Measurements from ENCODE around the gene ID1.

DNA sequence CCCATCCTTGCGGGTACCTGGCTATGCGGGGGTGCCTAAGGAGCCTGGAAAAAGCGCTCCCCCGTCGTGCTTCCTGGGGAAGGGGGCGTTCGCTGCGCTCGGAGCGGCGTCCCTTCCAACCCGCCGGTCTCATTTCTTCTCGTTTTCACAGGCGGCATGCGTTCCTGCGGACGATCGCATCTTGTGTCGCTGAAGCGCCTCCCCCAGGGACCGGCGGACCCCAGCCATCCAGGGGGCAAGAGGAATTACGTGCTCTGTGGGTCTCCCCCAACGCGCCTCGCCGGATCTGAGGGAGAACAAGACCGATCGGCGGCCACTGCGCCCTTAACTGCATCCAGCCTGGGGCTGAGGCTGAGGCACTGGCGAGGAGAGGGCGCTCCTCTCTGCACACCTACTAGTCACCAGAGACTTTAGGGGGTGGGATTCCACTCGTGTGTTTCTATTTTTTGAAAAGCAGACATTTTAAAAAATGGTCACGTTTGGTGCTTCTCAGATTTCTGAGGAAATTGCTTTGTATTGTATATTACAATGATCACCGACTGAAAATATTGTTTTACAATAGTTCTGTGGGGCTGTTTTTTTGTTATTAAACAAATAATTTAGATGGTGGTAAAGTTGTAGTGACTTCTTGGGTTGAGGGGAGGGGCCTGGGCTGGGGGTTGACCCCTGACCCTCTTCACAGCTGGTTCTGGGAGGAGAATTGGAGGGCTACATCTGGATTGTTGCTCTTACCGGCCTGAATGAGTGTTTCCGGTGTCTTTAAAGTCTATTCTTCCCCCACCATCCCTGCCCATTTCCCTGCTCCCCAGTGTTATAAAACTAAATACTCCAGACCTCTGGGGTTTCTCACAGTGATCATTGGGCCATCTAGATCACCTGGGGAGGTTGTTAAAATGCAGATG, 1.1 kb downstream of the ID1 start:
- TF ChIP-seq CTCF (IDR thresholded peaks at IDR 0.05) (no peak), POLR2A (IDR thresholded peaks at IDR 0.05) (peak in 1 of 2 donors; percentile 1)

Data from thyroid gland (tissue), 4 donors.